ENCODE data around the gene MTCL3.

DNA sequence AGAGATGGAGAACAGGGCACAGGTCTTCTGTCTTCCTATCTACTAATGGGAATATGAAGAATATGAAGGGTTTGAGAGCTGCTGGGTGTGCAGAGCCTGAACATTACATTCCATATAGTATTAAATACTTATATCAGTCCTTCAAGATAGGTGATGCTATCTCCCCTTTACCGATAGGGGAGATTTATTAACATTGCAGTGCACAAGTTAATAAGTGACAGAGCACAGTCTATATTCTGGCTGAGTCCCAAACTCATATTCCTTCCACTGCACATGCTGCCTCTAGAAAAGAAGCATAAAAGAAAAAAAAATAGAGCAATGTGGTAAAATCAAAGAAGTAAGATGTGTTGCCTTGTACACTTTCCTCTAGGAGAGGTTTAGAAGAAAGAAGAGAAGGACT, 41.5 kb downstream of the MTCL3 start:
- TF ChIP-seq TARDBP (CRISPR knock-in tag; IDR thresholded peaks at IDR 0.05) = no peak
- TF ChIP-seq, protein P1, sequence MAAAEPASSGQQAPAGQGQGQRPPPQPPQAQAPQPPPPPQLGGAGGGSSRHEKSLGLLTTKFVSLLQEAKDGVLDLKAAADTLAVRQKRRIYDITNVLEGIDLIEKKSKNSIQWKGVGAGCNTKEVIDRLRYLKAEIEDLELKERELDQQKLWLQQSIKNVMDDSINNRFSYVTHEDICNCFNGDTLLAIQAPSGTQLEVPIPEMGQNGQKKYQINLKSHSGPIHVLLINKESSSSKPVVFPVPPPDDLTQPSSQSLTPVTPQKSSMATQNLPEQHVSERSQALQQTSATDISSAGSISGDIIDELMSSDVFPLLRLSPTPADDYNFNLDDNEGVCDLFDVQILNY (CRISPR knock-in tag; conservative IDR thresholded peaks at IDR 0.05) = no peak
- TF ChIP-seq NR2F1 (CRISPR knock-in tag; IDR thresholded peaks at IDR 0.05) = no peak
- no peak for TF ChIP-seq RBAK (CRISPR knock-in tag; IDR thresholded peaks at IDR 0.05)
- TF ChIP-seq CREM (IDR thresholded peaks at IDR 0.05) = no peak
- TF ChIP-seq CREM (CRISPR knock-in tag; IDR thresholded peaks at IDR 0.05) = no peak
- TF ChIP-seq ZNF644 (CRISPR knock-in tag; IDR thresholded peaks at IDR 0.05; ENCODE audit: low read depth) = no peak
- TF ChIP-seq TP53 (CRISPR knock-in tag; conservative IDR thresholded peaks at IDR 0.05) = no peak
- no peak for TF ChIP-seq RAD21 (CRISPR knock-in tag; IDR thresholded peaks at IDR 0.05)
- no peak for TF ChIP-seq YY1 (IDR thresholded peaks at IDR 0.05; ENCODE audit: insufficient read depth, insufficient replicate concordance, low read depth, low read length)
- TF ChIP-seq, protein P2, sequence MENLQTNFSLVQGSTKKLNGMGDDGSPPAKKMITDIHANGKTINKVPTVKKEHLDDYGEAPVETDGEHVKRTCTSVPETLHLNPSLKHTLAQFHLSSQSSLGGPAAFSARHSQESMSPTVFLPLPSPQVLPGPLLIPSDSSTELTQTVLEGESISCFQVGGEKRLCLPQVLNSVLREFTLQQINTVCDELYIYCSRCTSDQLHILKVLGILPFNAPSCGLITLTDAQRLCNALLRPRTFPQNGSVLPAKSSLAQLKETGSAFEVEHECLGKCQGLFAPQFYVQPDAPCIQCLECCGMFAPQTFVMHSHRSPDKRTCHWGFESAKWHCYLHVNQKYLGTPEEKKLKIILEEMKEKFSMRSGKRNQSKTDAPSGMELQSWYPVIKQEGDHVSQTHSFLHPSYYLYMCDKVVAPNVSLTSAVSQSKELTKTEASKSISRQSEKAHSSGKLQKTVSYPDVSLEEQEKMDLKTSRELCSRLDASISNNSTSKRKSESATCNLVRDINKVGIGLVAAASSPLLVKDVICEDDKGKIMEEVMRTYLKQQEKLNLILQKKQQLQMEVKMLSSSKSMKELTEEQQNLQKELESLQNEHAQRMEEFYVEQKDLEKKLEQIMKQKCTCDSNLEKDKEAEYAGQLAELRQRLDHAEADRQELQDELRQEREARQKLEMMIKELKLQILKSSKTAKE (CRISPR knock-in tag; IDR thresholded peaks at IDR 0.05; ENCODE audit: borderline replicate concordance) = no peak
- no peak for TF ChIP-seq FOSL1 (CRISPR knock-in tag; IDR thresholded peaks at IDR 0.05; ENCODE audit: borderline replicate concordance)
- TF ChIP-seq, protein P3, sequence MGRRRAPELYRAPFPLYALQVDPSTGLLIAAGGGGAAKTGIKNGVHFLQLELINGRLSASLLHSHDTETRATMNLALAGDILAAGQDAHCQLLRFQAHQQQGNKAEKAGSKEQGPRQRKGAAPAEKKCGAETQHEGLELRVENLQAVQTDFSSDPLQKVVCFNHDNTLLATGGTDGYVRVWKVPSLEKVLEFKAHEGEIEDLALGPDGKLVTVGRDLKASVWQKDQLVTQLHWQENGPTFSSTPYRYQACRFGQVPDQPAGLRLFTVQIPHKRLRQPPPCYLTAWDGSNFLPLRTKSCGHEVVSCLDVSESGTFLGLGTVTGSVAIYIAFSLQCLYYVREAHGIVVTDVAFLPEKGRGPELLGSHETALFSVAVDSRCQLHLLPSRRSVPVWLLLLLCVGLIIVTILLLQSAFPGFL (CRISPR knock-in tag; IDR thresholded peaks at IDR 0.05) = no peak

Data from HepG2 (cell line).